ENCODE data around the gene WDR45B. TPM values are rescaled to one million over a fixed set of nuclear protein-coding genes. Genes with fewer than 3 reads are reported as not detected.
"Not testable (repeated sequence)": the region's sequence is repeated elsewhere in the genome, so short reads cannot be mapped to it uniquely, and the experiment has no call there.

WDR45B gene
- total RNA-seq, 2 experiments from 2014 or later = 127 to 132 TPM

DNA sequence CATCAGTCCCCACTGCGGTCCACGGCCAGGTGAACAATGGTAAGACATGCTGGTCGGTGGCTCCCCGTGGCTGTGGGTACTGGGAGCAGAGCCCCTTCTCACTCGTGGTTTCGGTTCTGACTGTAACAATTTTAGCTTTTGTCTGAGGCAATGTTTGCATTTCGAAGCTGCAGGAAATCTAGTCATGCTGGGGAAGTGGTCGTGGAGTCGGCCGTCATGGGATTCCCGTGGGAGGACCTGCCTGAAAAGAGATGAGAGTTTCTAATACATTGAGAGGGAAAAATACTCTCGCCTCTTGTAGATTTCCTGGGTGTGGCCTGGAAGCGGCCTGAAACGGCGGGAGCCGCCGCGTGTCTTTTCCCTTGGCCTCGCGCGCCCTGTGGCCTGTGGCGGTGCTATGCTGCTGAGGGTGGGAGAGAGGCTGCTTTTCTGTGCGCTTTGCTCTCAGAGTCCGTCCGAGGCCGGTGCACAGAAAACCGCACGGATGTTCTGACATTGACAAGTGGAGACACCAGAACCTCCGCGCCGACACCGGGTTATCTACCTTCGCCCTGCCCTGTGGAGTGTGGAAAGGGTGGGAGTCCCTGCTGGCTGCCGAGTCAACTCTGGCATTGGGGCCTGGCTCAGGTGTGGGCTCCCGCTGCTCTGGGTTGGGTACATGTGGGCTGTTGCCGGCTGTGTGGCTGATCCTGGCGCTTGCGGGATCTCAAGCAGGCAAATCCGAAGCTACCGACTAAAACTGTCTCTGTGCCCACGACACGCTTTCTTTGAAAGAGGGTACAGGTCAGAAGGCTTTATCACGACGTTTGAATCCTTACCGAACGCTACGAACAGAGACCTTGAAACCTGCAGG is 60.8 kb downstream of the WDR45B start:
- ATAC-seq (no peak), DNase-seq (no peak)
- H3K9me3 Mint-ChIP-seq = no peaks in the 10 kb centered on the region
- H3K4me1 Mint-ChIP-seq (ENCODE audit: low read depth) = peaks cover 31% of the 10 kb centered on the region
- POLR2A ChIA-PET = no interaction called here
- CTCF ChIA-PET = no interaction called here
- H3K4me3 Mint-ChIP-seq = no peak overlapping the region
- H3K36me3 Mint-ChIP-seq (ENCODE audit: low read depth) = peaks cover 31% of the 10 kb centered on the region
- intact Hi-C loops (cut with micrococcal nuclease) = no loop called here
- TF ChIP-seq, protein P1, sequence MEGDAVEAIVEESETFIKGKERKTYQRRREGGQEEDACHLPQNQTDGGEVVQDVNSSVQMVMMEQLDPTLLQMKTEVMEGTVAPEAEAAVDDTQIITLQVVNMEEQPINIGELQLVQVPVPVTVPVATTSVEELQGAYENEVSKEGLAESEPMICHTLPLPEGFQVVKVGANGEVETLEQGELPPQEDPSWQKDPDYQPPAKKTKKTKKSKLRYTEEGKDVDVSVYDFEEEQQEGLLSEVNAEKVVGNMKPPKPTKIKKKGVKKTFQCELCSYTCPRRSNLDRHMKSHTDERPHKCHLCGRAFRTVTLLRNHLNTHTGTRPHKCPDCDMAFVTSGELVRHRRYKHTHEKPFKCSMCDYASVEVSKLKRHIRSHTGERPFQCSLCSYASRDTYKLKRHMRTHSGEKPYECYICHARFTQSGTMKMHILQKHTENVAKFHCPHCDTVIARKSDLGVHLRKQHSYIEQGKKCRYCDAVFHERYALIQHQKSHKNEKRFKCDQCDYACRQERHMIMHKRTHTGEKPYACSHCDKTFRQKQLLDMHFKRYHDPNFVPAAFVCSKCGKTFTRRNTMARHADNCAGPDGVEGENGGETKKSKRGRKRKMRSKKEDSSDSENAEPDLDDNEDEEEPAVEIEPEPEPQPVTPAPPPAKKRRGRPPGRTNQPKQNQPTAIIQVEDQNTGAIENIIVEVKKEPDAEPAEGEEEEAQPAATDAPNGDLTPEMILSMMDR (IDR thresholded peaks at IDR 0.05) = no peak
- H3K27me3 Mint-ChIP-seq = no peaks in the 10 kb centered on the region
- H3K27ac Mint-ChIP-seq = peak overlapping the region; percentile 46

DNA sequence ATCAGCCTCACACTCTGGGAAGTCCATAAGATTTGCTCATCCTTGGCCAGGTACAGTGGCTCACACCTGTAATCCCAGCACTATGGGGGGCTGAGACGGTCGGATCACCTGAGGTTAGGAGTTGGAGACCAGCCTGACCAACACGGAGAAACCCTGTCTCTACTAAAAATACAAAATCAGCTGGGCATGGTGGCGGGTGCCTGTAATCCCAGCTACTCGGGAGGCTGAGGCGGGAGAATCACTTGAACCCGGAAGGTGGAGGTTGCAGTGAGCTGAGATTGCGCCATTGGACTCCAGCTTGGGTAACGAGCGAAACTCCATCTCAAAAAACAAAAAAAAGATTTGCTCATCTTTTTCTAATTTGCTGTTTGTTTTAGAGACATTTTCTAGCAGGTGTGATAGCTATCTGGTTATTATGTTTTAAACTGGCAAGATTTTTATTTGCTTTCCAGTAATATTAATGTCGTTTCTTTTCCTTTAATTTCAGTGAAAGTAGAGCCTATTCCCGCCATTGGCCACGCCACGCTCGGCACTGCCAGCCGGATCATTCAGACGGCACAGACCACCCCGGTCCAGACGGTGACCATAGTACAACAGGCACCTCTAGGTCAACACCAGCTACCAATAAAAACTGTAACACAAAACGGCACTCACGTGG is 61.5 kb downstream of the WDR45B start:
- POLR2A ChIA-PET = no interaction called here
- H3K27ac Mint-ChIP-seq = peak overlapping the region; percentile 17

DNA sequence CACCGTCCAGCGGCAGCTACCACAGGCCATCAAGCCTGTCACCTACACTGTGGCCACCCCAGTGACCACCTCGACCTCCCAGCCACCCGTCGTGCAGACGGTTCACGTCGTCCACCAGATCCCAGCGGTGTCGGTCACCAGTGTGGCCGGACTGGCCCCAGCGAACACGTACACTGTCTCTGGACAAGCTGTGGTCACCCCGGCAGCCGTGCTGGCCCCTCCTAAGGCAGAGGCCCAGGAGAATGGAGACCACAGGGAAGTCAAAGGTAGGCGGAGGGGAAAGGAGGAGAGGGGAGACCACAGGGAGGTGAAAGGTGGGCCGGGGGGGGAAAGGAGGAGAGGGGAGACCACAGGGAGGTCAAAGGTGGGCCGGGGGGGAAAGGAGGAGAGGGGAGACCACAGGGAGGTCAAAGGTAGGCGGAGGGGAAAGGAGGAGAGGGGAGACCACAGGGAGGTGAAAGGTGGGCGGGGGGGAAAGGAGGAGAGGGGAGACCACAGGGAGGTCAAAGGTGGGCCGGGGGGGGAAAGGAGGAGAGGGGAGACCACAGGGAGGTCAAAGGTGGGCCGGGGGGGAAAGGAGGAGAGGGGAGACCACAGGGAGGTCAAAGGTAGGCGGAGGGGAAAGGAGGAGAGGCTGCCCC is 62.2 kb downstream of the WDR45B start:
- DNase-seq; intact Hi-C loops (cut with micrococcal nuclease); CTCF ChIA-PET; H3K27me3 Mint-ChIP-seq; ATAC-seq; H3K4me3 Mint-ChIP-seq; POLR2A ChIA-PET; H3K9me3 Mint-ChIP-seq: not testable (repeated sequence)
- Mint-ChIP-seq H3K36me3 (ENCODE audit: low read depth) (peaks cover 28% of the 10 kb centered on the region), H3K4me1 (ENCODE audit: low read depth) (peaks cover 22% of the 10 kb centered on the region), H3K27ac (peak overlapping the region; percentile 70)

More for the DNA sequence above, 61.5 kb downstream of the WDR45B start:
- Mint-ChIP-seq H3K4me3 (no peak overlapping the region), H3K4me1 (ENCODE audit: low read depth) (peaks cover 24% of the 10 kb centered on the region), H3K36me3 (ENCODE audit: low read depth) (peaks cover 28% of the 10 kb centered on the region), H3K9me3 (no peaks in the 10 kb centered on the region), H3K27me3 (no peaks in the 10 kb centered on the region)
- no peak for ATAC-seq
- TF ChIP-seq, protein P1 (IDR thresholded peaks at IDR 0.05) = no peak
- no peak for DNase-seq
- CTCF ChIA-PET = no interaction called here
- intact Hi-C loops (cut with micrococcal nuclease) = no loop called here

DNA sequence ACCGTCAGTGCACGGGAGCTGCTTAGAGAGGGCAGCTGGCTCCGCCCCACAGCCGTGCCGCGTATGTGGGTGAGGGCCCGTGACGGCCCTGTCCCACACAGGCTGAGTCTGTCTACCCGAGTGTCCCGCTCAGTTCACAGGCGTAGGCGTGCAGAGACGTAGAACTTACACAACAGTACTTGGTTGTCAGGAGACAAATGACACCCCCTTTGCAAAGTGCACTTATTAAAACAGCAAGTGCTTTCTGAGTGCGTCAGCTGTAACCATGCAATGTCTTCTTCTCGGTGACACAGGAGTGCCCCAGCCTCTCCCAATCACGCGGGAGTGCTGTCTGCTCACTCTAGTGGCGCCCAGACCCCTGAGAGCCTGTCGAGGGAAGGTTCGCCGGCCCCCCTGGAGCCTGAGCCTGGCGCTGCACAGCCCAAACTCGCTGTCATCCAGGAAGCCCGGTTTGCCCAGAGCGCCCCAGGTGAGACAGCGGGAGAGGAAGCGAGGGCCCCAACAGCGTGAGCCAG is 64.5 kb downstream of the WDR45B start:
- Mint-ChIP-seq H3K27ac (peak overlapping the region; percentile 50), H3K36me3 (ENCODE audit: low read depth) (peaks cover 28% of the 10 kb centered on the region), H3K27me3 (no peaks in the 10 kb centered on the region), H3K4me1 (ENCODE audit: low read depth) (peaks cover 22% of the 10 kb centered on the region), H3K4me3 (no peak overlapping the region), H3K9me3 (no peaks in the 10 kb centered on the region)
- POLR2A ChIA-PET = no interaction called here
- intact Hi-C loops (cut with micrococcal nuclease) = no loop called here
- ATAC-seq = peak; percentile 77
- peak; percentile 64 for DNase-seq
- CTCF ChIA-PET = no interaction called here
- TF ChIP-seq, protein P1 (IDR thresholded peaks at IDR 0.05) = no peak

DNA sequence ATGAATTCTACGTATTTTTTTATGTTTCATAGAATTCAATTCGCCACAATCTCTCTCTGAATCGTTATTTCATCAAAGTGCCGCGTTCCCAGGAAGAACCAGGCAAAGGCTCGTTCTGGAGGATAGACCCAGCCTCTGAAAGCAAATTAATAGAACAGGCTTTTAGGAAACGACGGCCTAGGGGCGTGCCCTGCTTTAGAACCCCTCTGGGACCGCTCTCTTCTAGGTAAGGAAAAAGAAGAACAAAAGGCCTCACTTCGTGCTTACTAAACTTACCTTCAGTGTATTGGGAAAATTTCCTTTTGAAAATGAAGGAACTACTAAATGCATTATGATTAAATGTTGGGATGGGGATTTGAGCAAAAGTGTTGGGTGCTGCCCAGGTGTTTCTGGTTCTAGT is 65.5 kb downstream of the WDR45B start:
- ChIA-PET CTCF (no interaction called here), POLR2A (no interaction called here)
- no peak overlapping the region for H3K4me3 Mint-ChIP-seq
- no peaks in the 10 kb centered on the region for H3K27me3 Mint-ChIP-seq
- H3K4me1 Mint-ChIP-seq (ENCODE audit: low read depth) = peaks cover 14% of the 10 kb centered on the region
- intact Hi-C loops (cut with micrococcal nuclease) = no loop called here
- no peak for DNase-seq
- no peak for ATAC-seq
- no peaks in the 10 kb centered on the region for H3K9me3 Mint-ChIP-seq
- H3K27ac Mint-ChIP-seq = no peak overlapping the region
- H3K36me3 Mint-ChIP-seq (ENCODE audit: low read depth) = peaks cover 25% of the 10 kb centered on the region
- TF ChIP-seq, protein P1 (IDR thresholded peaks at IDR 0.05) = no peak
